Measurements from ENCODE around the gene CRYGC. TPM values are rescaled to one million over a fixed set of nuclear protein-coding genes. Genes with fewer than 3 reads are reported as not detected.

CRYGC gene
- total and polyA plus RNA-seq, 2 experiments from 2014 or later: not detected

- no peak overlapping the region for H2AFZ ChIP-seq
- no peak overlapping the region for H3K4me3 ChIP-seq
- H3K27me3 ChIP-seq (ENCODE audit: insufficient read depth): no peaks in the 10 kb centered on the region
- Mint-ChIP-seq H3K27me3 (ENCODE audit: insufficient read depth, low read depth, poor library complexity) (peaks cover 1% of the 10 kb centered on the region), H3K27ac (no peak overlapping the region), H3K36me3 (ENCODE audit: low read depth) (peaks cover 10% of the 10 kb centered on the region), H3K4me1 (peaks cover 25% of the 10 kb centered on the region), H3K9me3 (peaks cover 5% of the 10 kb centered on the region; the same call in 2 of the 3 replicates), H3K4me3 (no peak overlapping the region)
- H3K9me2 ChIP-seq (ENCODE audit: insufficient read depth): no peaks in the 10 kb centered on the region
- peak; percentile 64 for DNase-seq (ENCODE audit: low spot score)
- H3F3A ChIP-seq (replicated peaks; ENCODE audit: low read depth): no peaks in the 10 kb centered on the region
- ATAC-seq: peak; percentile 75
- H4K20me1 ChIP-seq (replicated peaks; ENCODE audit: insufficient read depth): no peaks in the 10 kb centered on the region
- H3K79me2 ChIP-seq (replicated peaks; ENCODE audit: insufficient read depth): no peaks in the 10 kb centered on the region
- no peak overlapping the region for H3K27ac ChIP-seq (ENCODE audit: low read depth)
- H3K4me2 ChIP-seq: no peak overlapping the region
- H3K36me3 ChIP-seq (ENCODE audit: insufficient read depth): no peaks in the 10 kb centered on the region; the same call in 1 of the 2 replicates
- H3K4me1 ChIP-seq (ENCODE audit: insufficient read depth): peaks cover 27% of the 10 kb centered on the region
- TF ChIP-seq JUNB (IDR thresholded peaks at IDR 0.05; ENCODE audit: unreplicated experiment): no peak
- peak; percentile 66 to 74 for TF ChIP-seq CTCF (conservative IDR thresholded peaks at IDR 0.05; ENCODE audit: low read depth in 2 of 2)
These were observed 27.7 kb downstream of the CRYGC start for GRCh38 chr2:208101716-208102631.

DNA sequence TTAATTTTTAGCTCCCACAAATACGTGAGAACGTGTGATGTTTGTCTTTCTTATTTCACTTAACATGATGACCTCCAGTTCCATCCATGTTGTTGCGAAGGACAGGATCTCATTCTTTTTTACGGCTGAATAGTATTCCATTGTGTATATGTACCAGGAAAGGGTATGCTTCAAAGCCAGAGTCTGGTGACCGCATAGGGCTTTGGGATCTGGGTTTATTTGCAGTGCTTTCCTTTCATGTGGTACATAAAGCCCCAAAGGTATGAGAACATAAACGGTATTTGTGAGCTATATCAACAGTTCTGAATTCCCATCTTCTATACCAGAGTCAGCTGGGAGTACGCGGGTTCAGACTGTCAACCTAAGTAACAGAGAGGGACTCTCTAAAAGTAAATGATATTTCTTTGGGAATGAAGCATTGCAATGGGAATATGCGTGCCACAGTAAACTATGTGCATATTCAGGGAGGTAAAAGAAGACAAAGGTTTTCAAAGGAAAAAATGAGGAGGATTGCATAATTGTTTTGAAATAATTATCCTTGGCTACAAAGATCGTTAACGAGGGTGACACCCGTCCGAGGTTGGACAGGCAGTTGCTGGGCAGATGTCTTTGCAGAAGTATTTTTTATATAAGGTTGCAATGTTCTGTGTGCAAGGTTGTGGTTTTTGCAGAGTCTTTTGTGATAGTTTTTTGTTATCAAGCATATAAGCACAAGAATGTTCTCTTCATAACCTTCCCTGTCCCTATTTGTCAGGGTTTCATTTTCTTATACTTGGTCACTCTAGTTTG is 29.8 kb downstream of the CRYGC start:
- H3K36me3 Mint-ChIP-seq (ENCODE audit: low read depth): no peaks in the 10 kb centered on the region
- Histone ChIP-seq H3K4me2 (no peak overlapping the region), H3F3A (replicated peaks; ENCODE audit: low read depth) (no peaks in the 10 kb centered on the region), H4K20me1 (replicated peaks; ENCODE audit: insufficient read depth) (no peaks in the 10 kb centered on the region), H3K27ac (ENCODE audit: low read depth) (no peak overlapping the region), H3K9me2 (ENCODE audit: insufficient read depth) (no peaks in the 10 kb centered on the region), H3K4me1 (ENCODE audit: insufficient read depth) (peaks cover 23% of the 10 kb centered on the region), H3K79me2 (replicated peaks; ENCODE audit: insufficient read depth) (no peaks in the 10 kb centered on the region), H2AFZ (no peak overlapping the region), H3K36me3 (ENCODE audit: insufficient read depth) (no peaks in the 10 kb centered on the region), H3K27me3 (ENCODE audit: insufficient read depth) (no peaks in the 10 kb centered on the region), H3K4me3 (no peak overlapping the region)
- peaks cover 20% of the 10 kb centered on the region for H3K4me1 Mint-ChIP-seq
- H3K27me3 Mint-ChIP-seq (ENCODE audit: insufficient read depth, low read depth, poor library complexity): peaks cover 1% of the 10 kb centered on the region
- H3K9me3 Mint-ChIP-seq: no peaks in the 10 kb centered on the region
- H3K4me3 Mint-ChIP-seq: no peak overlapping the region
- no peak overlapping the region; the same call in 1 of the 2 replicates for H3K27ac Mint-ChIP-seq
- no peak for DNase-seq (ENCODE audit: low spot score)
- no peak for ATAC-seq
- TF ChIP-seq ZNF331 (CRISPR knock-in tag; IDR thresholded peaks at IDR 0.05; ENCODE audit: low read depth) (no peak), STAT1 (IDR thresholded peaks at IDR 0.05; ENCODE audit: unreplicated experiment) (no peak), NANOG (IDR thresholded peaks at IDR 0.05; ENCODE audit: borderline replicate concordance) (no peak), ZNF114 (CRISPR knock-in tag; IDR thresholded peaks at IDR 0.05) (no peak), EZH2phosphoT487 (IDR thresholded peaks at IDR 0.05; ENCODE audit: unreplicated experiment) (no peak), CREB1 (CRISPR knock-in tag; IDR thresholded peaks at IDR 0.05; ENCODE audit: low read depth) (no peak), JUNB (IDR thresholded peaks at IDR 0.05; ENCODE audit: unreplicated experiment) (no peak), POLR2AphosphoS5 (IDR thresholded peaks at IDR 0.05; ENCODE audit: low read depth) (no peak)
- TF ChIP-seq, protein P1, sequence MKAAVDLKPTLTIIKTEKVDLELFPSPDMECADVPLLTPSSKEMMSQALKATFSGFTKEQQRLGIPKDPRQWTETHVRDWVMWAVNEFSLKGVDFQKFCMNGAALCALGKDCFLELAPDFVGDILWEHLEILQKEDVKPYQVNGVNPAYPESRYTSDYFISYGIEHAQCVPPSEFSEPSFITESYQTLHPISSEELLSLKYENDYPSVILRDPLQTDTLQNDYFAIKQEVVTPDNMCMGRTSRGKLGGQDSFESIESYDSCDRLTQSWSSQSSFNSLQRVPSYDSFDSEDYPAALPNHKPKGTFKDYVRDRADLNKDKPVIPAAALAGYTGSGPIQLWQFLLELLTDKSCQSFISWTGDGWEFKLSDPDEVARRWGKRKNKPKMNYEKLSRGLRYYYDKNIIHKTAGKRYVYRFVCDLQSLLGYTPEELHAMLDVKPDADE (IDR thresholded peaks at IDR 0.05): no peak
- TF ChIP-seq, protein P2, sequence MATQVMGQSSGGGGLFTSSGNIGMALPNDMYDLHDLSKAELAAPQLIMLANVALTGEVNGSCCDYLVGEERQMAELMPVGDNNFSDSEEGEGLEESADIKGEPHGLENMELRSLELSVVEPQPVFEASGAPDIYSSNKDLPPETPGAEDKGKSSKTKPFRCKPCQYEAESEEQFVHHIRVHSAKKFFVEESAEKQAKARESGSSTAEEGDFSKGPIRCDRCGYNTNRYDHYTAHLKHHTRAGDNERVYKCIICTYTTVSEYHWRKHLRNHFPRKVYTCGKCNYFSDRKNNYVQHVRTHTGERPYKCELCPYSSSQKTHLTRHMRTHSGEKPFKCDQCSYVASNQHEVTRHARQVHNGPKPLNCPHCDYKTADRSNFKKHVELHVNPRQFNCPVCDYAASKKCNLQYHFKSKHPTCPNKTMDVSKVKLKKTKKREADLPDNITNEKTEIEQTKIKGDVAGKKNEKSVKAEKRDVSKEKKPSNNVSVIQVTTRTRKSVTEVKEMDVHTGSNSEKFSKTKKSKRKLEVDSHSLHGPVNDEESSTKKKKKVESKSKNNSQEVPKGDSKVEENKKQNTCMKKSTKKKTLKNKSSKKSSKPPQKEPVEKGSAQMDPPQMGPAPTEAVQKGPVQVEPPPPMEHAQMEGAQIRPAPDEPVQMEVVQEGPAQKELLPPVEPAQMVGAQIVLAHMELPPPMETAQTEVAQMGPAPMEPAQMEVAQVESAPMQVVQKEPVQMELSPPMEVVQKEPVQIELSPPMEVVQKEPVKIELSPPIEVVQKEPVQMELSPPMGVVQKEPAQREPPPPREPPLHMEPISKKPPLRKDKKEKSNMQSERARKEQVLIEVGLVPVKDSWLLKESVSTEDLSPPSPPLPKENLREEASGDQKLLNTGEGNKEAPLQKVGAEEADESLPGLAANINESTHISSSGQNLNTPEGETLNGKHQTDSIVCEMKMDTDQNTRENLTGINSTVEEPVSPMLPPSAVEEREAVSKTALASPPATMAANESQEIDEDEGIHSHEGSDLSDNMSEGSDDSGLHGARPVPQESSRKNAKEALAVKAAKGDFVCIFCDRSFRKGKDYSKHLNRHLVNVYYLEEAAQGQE (IDR thresholded peaks at IDR 0.05; ENCODE audit: unreplicated experiment): no peak
